Caco-2 (cell line): ENCODE results near the gene TPX2. TPM values are rescaled to one million over a fixed set of nuclear protein-coding genes. Genes with fewer than 3 reads are reported as not detected.

Experiments used
- BruUV-seq: library from RNA; stranded (reverse); fragments of 400-500 nt; replicated peaks from 2 replicates; lab custom pipeline; 2021; lab: Mats Ljungman, UMichigan
- CTCF ChIA-PET: fragments of 300-600 bp; sonication (Branson Sonifier 250); formaldehyde crosslinking; loops from one replicate; lab custom pipeline; 2022; ENCODE audit warnings: antibody characterized with exemption; lab: Charles Lee
- POLR2A ChIA-PET: fragments of 300-600 bp; sonication (Branson Sonifier 250); formaldehyde crosslinking; loops from one replicate; lab custom pipeline; 2022; ENCODE audit warnings: antibody characterized with exemption; lab: Charles Lee
- DNase-seq, 2 experiments: peaks; one replicate each; pipeline versions ENCODE4 v3.0.0 to v3.0.0-alpha.2; 2020 to 2022
- H3K27me3 ChIP-seq: replicated peaks from 2 replicates; pipeline ENCODE4 v1.6.0; 2011; ENCODE audit warnings: low read length; ENCODE audit not compliant: control insufficient read depth, insufficient read depth
- H3K36me3 ChIP-seq: 2 replicates; pipeline ENCODE4 v1.5.1; 2011; ENCODE audit warnings: low read length; ENCODE audit not compliant: control insufficient read depth, insufficient read depth
- H3K4me1 ChIP-seq: fragments of 250-450 bp; sonication (Bioruptor Pico); 2 replicates; pipeline ENCODE4 v1.5.1; 2020; ENCODE audit warnings: mild to moderate bottlenecking
- H3K4me3 ChIP-seq: 2 replicates; pipeline ENCODE4 v1.5.1; 2011; ENCODE audit warnings: low read depth, mild to moderate bottlenecking, control low read depth, low read length
- H3K9me3 ChIP-seq: fragments of 250-450 bp; sonication (Bioruptor Pico); 2 replicates; pipeline ENCODE4 v1.5.1; 2020; ENCODE audit warnings: mild to moderate bottlenecking, moderate library complexity
- H3K27ac Mint-ChIP-seq: one replicate; pipeline ENCODE4 v1.8.0; 2022; ENCODE audit warnings: mixed read lengths; ENCODE audit not compliant: unreplicated experiment
- H3K27me3 Mint-ChIP-seq: one replicate; pipeline ENCODE4 v1.8.0; 2022; ENCODE audit warnings: mixed read lengths; ENCODE audit not compliant: insufficient read depth, unreplicated experiment
- H3K36me3 Mint-ChIP-seq: one replicate; pipeline ENCODE4 v1.8.0; 2022; ENCODE audit warnings: mild to moderate bottlenecking, mixed read lengths; ENCODE audit not compliant: insufficient read depth, unreplicated experiment
- H3K4me1 Mint-ChIP-seq: one replicate; pipeline ENCODE4 v1.8.0; 2022; ENCODE audit warnings: low read depth, mixed read lengths; ENCODE audit not compliant: unreplicated experiment
- H3K4me3 Mint-ChIP-seq: one replicate; pipeline ENCODE4 v1.8.0; 2022; ENCODE audit warnings: mild to moderate bottlenecking, moderate library complexity, mixed read lengths; ENCODE audit not compliant: unreplicated experiment
- H3K9me3 Mint-ChIP-seq: one replicate; pipeline ENCODE4 v1.8.0; 2022; ENCODE audit warnings: mixed read lengths; ENCODE audit not compliant: unreplicated experiment
- intact Hi-C: fragments of 100-400 bp; cut with micrococcal nuclease; formaldehyde crosslinking; loops from one replicate; pipeline ENCODE4 v1.10.0; 2022; ENCODE audit not compliant: unreplicated experiment
- total RNA-seq: library from RNA; stranded (reverse); gene quantifications from 2 replicates; pipeline ENCODE4 v1.2.3, GENCODE V29; 2022
- TF ChIP-seq, protein P1 (sequence below), 2 experiments: fragments of 200-600 bp in 1 of 2; IDR thresholded peaks; 1 replicate in 1 of 2; 2 replicates in 1 of 2; pipeline versions ENCODE4 v1.5.1 to v1.8.0; 2011 to 2022; ENCODE audit warnings: antibody characterized with exemption in 1 of 2, control low read depth in 1 of 2, inconsistent platforms in 1 of 2, low read depth in 1 of 2, low read length in 1 of 2, mild to moderate bottlenecking in 1 of 2, moderate library complexity in 1 of 2; ENCODE audit not compliant: insufficient read depth in 1 of 2, severe bottlenecking in 1 of 2, unreplicated experiment in 1 of 2

The TPX2 gene
- total RNA-seq, 1 experiment from 2014 or later = 237 TPM

DNA sequence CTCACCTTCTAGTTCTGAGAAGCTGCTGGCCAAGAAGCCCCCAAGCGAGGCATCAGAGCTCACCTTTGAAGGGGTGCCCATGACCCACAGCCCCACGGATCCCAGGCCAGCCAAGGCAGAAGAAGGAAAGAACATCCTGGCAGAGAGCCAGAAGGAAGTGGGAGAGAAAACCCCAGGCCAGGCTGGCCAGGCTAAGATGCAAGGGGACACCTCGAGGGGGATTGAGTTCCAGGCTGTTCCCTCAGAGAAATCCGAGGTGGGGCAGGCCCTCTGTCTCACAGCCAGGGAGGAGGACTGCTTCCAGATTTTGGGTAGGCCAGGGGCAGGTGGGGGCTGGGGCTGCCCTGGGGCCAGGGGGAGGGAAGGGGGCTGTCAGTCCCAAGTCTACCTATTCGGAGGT is 82.3 kb downstream of the TPX2 start:
- H3K27me3 ChIP-seq = no peaks in the 10 kb centered on the region
- no peak for DNase-seq
- ChIA-PET CTCF (interaction anchor here (1.0 to 3.0 kb wide), 3 partner anchors 25 to 271 kb away, joined by 3 to 21 read pairs (median 4); no protein-coding TSS in a partner anchor), POLR2A (no interaction called here)
- no peak overlapping the region for H3K4me3 Mint-ChIP-seq
- no peaks in the 10 kb centered on the region for H3K4me1 ChIP-seq
- no peak overlapping the region for H3K4me3 ChIP-seq
- intact Hi-C loops = no loop called here
- H3K27ac Mint-ChIP-seq = no peak overlapping the region
- H3K9me3 Mint-ChIP-seq = no peaks in the 10 kb centered on the region
- H3K36me3 Mint-ChIP-seq = no peaks in the 10 kb centered on the region
- H3K4me1 Mint-ChIP-seq = no peaks in the 10 kb centered on the region
- H3K27me3 Mint-ChIP-seq = no peaks in the 10 kb centered on the region
- no TSS peak for BruUV-seq
- TF ChIP-seq, protein P1, sequence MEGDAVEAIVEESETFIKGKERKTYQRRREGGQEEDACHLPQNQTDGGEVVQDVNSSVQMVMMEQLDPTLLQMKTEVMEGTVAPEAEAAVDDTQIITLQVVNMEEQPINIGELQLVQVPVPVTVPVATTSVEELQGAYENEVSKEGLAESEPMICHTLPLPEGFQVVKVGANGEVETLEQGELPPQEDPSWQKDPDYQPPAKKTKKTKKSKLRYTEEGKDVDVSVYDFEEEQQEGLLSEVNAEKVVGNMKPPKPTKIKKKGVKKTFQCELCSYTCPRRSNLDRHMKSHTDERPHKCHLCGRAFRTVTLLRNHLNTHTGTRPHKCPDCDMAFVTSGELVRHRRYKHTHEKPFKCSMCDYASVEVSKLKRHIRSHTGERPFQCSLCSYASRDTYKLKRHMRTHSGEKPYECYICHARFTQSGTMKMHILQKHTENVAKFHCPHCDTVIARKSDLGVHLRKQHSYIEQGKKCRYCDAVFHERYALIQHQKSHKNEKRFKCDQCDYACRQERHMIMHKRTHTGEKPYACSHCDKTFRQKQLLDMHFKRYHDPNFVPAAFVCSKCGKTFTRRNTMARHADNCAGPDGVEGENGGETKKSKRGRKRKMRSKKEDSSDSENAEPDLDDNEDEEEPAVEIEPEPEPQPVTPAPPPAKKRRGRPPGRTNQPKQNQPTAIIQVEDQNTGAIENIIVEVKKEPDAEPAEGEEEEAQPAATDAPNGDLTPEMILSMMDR (IDR thresholded peaks at IDR 0.05; ENCODE audit: insufficient read depth in 1 of 2, low read depth in 1 of 2, low read length in 1 of 2, severe bottlenecking in 1 of 2, unreplicated experiment in 1 of 2) = no peak
- no peaks in the 10 kb centered on the region for H3K36me3 ChIP-seq
- no peaks in the 10 kb centered on the region for H3K9me3 ChIP-seq

DNA sequence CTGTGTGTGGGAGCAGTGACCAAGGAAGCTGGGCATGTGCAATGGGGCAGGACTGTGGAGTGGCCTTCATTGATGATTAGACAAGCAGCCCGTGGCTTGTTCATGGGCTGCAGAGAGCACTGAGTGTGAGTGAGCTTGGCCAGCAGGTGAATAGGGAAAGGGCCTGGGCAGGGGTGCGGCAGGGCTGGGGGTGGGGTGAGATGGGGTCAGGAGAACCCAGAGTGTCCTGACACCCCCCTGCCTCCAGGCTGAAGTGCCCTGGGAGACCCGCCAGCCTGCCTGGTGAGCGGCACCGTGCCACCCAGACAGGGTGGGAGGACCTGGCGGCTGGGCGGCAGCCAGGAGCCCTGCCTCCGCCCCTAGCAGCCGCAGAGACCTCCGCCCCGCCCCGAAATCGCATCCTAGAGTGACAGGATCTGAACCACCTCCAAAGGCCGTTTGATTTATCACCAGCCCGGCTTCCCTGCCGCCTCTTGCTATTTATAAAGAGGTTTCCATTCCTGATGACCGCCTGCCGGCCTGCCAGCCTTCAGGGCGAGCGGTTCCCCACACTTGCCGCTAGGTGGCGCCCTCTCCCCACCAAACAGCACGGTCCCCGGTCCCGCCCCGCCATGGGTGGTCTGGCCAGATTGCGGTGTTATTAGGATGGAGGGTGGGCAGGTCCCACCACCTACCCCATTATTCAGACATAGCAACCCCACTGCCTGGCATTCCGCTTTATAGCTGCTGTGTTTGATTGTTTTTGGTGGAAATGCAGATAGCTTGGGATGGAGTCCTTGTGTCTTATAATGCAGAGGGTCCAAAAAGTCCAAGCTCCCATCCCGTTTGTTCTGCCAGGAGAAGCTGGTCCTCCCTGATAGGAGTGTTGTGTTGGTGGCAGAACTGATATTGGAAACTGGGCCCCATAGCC is 83.6 kb downstream of the TPX2 start:
- H3K4me1 ChIP-seq = no peaks in the 10 kb centered on the region
- no peaks in the 10 kb centered on the region for H3K9me3 Mint-ChIP-seq
- no peaks in the 10 kb centered on the region for H3K36me3 ChIP-seq
- no peak overlapping the region for H3K27ac Mint-ChIP-seq
- intact Hi-C loops = loop anchor here (1.0 to 2.0 kb wide), 7 partner anchors 24 to 831 kb away; partner anchors contain the start of gene PDRG1
- no peak overlapping the region for H3K4me3 ChIP-seq
- no peaks in the 10 kb centered on the region for H3K9me3 ChIP-seq
- ChIA-PET POLR2A (no interaction called here), CTCF (interaction anchor here (0.6 to 3.8 kb wide), 22 partner anchors 9 to 1745 kb away, joined by 3 to 32 read pairs (median 3); partner anchors contain the start of genes DUSP15, PDRG1 and TTLL9)
- H3K27me3 ChIP-seq = no peaks in the 10 kb centered on the region
- DNase-seq = peak; percentile 80 to 92
- H3K4me3 Mint-ChIP-seq = no peak overlapping the region
- no peaks in the 10 kb centered on the region for H3K27me3 Mint-ChIP-seq
- TF ChIP-seq, protein P1 (IDR thresholded peaks at IDR 0.05; ENCODE audit: insufficient read depth in 1 of 2, low read depth in 1 of 2, low read length in 1 of 2, severe bottlenecking in 1 of 2, unreplicated experiment in 1 of 2) = peak; percentile 100
- BruUV-seq = no TSS peak
- no peaks in the 10 kb centered on the region for H3K4me1 Mint-ChIP-seq
- H3K36me3 Mint-ChIP-seq = no peaks in the 10 kb centered on the region

DNA sequence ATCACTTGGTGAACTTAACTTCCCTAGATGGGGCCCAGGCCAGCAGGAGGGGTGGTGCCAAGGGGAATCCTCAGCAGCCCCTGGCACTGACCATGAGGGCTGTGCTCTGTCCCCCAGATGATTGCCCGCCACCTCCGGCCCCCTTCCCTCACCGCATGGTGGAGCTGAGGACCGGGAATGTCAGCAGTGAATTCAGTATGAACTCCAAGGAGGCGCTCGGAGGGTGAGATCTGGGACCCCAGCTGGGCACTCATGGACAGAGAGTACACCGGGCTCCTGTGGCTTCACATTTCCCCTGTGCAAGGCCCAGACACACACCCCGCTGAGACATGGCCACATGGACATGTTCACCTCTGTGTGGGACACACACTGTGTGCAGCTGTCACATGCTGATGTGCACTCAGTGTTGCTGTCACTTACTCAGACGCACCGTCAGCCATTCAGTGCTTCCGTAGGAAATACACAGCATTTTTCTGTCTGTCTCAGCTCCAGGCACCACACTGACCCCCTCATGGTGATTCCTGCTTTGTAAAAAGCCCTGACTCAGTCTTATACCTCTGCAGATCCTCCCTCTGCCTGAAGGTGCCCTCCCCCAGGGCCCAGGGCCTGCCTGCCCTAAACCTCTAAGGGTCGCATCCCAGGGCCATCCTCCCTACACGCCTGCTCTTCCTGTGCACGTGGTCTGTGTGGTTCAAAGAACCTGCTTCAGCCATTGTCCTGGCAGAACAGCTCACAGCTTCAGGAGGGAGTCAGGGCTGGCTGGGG is 84.5 kb downstream of the TPX2 start:
- no peaks in the 10 kb centered on the region for H3K36me3 Mint-ChIP-seq
- no peaks in the 10 kb centered on the region for H3K9me3 Mint-ChIP-seq
- Histone ChIP-seq H3K4me3 (no peak overlapping the region), H3K27me3 (no peaks in the 10 kb centered on the region), H3K36me3 (no peaks in the 10 kb centered on the region), H3K4me1 (no peaks in the 10 kb centered on the region), H3K9me3 (no peaks in the 10 kb centered on the region)
- POLR2A ChIA-PET = no interaction called here
- no peak overlapping the region for H3K4me3 Mint-ChIP-seq
- BruUV-seq = no TSS peak
- CTCF ChIA-PET = interaction anchor here (0.6 to 3.8 kb wide), 18 partner anchors 10 to 1744 kb away, joined by 3 to 32 read pairs (median 3); partner anchors contain the start of genes DUSP15, PDRG1 and TTLL9
- TF ChIP-seq, protein P1 (IDR thresholded peaks at IDR 0.05; ENCODE audit: insufficient read depth in 1 of 2, low read depth in 1 of 2, low read length in 1 of 2, severe bottlenecking in 1 of 2, unreplicated experiment in 1 of 2) = no peak
- no peak overlapping the region for H3K27ac Mint-ChIP-seq
- peak in 1 of 2 experiments; percentile 51 for DNase-seq
- no peaks in the 10 kb centered on the region for H3K27me3 Mint-ChIP-seq
- intact Hi-C loops = loop anchor here (1.0 to 2.0 kb wide), 4 partner anchors 23 to 195 kb away; partner anchors contain the start of gene PDRG1
- H3K4me1 Mint-ChIP-seq = no peaks in the 10 kb centered on the region
